HG03558 (cell line): ENCODE results near the gene LLGL2.

Source experiments
- ATAC-seq: cut with Tn5 transposase; IDR thresholded peaks from one replicate; pipeline ENCODE4 v1.9.1; 2021; ENCODE audit warnings: moderate number of reproducible peaks; ENCODE audit not compliant: unreplicated experiment; ENCODE audit errors: extremely low read depth

Gene LLGL2

DNA sequence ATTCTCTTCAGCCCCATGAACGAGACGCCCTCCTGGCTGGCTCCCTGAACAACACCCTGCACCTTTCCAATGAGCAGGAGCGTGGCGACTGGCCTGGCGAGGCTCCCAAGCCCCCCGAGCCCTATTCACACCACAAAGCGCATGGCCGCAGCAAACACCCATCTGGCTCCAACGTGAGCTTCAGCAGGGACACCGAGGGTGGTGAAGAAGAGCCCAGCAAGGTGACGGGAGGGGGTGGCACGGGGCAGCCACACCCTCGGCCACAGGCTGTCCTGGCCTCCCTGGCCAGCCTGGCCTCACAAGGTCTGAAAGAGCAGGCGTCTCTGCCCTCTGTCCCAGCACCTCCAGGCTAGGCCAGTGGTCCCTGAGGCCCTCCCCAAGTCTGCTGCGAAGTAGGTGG lies 33.8 kb upstream of the LLGL2 start:
- no peak for ATAC-seq

DNA sequence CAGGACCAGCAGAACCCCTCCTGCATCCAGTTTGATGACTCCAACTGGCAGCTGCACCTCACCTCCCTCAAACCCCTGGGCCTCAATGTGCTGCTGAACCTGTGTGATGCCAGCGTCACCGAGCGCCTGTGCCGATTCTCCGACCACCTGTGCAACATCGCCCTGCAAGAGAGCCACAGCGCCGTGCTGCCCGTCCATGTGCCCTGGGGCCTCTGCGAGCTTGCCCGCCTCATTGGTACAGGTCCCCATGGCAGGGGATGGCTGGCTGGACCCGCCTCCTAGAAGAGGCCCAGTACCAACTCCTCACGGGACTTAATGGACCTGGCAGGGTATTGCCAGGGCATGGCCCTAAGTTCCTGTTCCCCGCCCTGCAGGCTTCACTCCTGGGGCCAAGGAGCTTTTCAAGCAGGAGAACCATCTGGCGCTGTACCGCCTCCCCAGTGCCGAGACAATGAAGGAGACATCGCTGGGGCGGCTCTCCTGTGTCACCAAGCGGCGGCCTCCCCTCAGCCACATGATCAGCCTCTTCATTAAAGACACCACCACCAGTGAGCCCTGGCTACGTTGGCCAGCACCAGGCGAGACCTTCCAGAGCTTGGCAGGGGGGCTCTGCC lies 32.8 kb upstream of the LLGL2 start:
- ATAC-seq = no peak

DNA sequence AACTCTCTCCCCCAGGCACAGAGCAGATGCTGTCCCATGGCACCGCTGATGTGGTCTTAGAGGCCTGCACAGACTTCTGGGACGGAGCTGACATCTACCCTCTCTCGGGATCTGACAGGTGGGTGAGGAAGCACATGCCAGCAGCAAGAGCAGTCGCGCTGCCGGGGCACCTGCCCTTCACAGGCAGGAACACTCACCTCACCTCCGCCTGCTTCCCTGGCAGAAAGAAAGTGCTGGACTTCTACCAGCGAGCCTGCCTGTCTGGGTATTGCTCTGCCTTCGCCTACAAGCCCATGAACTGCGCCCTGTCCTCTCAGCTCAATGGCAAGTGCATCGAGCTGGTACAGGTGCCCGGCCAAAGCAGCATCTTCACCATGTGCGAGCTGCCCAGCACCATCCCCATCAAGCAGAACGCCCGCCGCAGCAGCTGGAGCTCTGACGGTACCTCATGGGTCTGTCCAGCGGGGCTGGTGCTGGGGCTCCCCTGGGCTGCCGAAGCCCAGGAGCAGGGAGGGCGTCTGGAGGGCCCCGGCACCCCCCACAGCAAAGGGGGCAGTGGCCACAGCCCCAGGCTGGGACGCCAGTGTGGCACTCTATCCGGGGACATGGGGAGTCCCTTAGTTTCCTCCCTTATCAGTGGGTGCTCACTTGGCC lies 31.9 kb upstream of the LLGL2 start:
- ATAC-seq = no peak

DNA sequence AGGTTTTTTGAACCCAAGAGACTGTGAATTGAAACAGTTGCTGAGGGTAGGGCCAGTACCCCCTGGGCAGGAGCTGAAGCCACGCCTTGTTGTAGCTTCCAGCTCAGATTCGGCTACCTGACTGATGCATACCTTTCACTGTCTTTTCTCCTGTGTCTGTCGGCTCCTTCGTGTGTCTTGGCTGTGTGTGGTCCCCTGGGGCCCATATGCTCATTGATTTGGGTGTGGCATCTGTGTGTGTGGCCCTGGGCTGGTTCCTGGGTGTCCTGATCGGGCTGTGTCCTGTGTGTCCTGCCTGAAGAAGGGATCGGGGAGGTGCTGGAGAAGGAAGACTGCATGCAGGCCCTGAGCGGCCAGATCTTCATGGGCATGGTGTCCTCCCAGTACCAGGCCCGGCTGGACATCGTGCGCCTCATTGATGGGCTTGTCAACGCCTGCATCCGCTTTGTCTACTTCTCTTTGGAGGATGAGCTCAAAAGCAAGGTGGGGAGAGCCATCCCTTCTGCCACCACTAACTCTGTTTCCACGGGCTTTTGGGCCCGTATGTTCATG lies 31.1 kb upstream of the LLGL2 start:
- no peak for ATAC-seq

GRCh38 chr17:75496005-75496404 lies 29.5 kb upstream of the LLGL2 start:
- ATAC-seq = no peak

DNA sequence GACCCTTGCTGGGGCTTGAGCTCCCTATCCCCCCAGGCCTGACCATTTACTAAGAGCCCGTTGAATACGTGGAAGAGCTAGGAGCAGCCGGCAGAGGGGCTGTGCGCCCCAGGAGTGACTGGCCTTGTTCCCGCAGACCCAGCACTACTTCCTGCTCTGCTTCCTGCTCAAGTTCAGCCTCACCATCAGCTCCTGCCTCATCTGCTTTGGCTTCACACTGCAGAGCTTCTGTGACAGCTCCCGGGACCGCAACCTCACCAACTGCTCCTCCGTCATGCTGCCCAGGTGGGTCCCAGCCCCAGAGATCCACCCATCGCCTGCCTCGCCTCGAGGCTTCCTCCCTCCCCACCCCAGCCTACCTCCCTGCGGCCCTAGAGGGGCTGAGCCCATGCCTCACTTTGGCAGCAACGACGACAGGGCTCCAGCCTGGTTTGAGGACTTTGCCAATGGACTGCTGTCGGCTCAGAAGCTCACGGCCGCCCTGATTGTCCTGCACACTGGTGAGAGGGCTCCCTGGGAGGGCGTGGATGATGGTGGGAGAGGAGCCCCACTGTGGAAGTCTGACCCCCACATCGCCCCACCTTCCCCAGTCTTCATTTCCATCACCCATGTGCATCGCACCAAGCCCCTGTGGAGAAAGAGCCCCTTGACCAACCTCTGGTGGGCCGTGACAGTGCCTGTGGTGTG lies 27.3 kb upstream of the LLGL2 start:
- ATAC-seq = no peak

DNA sequence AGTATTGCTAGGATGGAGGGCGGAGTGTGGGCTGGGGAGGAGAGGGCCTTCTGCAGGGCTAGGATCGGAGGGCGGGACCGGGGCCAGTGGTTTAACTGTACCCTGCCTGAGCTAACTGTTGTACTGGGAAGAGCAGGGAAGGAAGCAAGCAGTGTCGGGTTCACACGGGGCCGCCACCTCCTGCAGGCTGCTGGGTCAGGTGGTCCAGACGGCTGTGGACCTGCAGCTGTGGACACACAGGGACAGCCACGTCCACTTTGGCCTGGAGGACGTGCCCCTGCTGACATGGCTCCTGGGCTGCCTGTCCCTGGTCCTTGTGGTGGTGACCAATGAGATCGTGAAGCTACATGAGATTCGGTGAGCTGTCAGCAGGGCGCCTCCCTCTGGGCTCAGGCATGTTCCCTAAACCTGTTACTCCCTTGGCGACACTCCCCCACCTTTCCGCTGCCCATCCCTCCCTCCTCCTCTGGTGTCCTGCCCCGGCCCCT lies 26.7 kb upstream of the LLGL2 start:
- ATAC-seq = no peak

- no peak for ATAC-seq
These were observed 26.0 kb upstream of the LLGL2 start for GRCh38 chr17:75499313-75500022.

- ATAC-seq = no peak
These were observed 24.9 kb upstream of the LLGL2 start for GRCh38 chr17:75500419-75501216.

- no peak for ATAC-seq
These were observed 24.0 kb upstream of the LLGL2 start for GRCh38 chr17:75501378-75502071.

- no peak for ATAC-seq
These were observed 23.3 kb upstream of the LLGL2 start for GRCh38 chr17:75502072-75502720.

GRCh38 chr17:75502721-75503329 lies 22.7 kb upstream of the LLGL2 start:
- no peak for ATAC-seq

DNA sequence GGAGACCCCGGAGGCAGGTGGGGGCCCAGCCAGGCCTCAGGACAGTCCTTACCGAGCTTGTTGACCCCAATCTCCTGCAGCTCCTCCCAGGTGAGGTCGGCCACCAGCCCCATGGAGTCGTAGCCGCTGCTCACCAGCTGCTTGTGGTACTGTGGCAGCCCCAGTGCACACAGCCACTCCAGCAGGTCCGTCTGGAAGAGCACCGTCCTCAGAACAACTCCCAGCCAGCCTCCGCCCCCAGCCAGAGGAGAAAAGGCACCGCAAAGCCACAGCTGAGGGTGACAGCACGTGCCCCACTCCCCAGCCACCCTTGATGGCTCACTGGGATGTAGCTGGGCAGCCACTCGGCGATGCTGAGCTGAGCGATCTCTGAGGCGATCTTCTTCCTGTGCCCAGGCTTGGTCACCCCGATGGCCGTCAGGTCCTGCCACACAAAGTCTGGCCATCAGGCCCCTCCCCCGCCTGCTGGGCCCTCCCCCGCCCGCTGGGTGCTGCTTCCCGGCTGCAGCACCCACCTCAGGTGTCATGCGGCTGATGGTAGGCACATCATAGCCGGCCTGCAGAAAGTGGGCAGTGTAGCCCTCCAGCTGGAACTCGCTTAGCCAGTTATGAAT lies 22.1 kb upstream of the LLGL2 start:
- no peak for ATAC-seq

DNA sequence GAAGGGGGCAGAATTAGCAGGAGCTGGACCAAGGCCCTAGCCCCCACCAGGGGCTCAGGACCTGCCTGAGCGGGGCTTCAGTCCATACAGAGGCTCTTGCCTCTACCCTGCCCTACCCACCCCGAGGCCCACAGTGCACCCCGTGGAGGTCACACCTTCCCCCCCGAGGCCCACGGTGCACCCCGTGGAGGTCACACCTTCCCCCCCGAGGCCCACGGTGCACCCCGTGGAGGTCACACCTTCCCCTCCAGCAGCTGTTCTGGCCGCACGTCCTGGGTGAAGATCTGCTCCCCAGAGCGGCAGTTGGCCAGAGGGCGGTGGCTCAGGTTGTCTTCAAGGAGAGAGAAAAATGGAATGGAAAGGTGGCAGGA lies 21.5 kb upstream of the LLGL2 start:
- no peak for ATAC-seq

DNA sequence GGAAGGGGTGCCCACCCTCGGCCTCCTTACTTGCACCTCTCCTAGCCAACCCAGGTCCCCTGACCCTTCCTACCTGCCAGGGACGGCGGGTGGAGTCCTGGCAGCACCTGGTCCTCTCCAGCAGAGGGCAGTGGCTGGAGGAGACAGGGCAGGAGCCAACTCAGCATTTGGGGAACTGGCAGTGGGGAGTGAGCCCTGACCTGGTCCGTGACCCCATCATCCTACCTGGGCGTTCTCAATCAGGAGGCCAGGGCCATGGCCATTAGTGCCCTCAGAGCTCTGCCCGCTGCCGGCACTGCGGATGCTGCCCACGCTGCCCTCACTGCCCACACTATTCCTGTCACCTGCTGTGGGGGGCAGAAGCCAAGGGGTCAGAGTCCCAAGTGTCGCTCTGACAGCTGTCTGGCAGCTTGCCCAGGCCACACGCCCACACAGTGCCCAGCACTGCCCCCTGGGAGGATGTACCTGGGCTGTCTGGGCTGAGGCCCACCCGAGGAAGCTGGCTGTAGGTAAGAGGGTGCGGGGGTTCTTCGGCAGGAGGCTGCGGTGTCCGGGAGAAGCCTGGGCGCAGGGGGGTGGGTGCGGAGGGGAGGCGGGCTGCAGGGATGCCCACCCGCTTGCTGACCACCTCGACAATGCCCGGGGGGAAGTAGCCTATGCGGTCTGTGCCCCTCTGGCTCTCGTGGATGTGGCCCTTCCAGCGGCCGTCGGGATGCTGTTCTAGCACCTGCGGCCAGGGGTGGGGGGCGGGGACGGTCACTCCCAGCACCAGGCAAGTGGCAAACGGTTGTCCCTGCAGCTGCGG lies 20.9 kb upstream of the LLGL2 start:
- ATAC-seq = no peak

- ATAC-seq = no peak
These were observed 20.4 kb upstream of the LLGL2 start for GRCh38 chr17:75505152-75505409.

DNA sequence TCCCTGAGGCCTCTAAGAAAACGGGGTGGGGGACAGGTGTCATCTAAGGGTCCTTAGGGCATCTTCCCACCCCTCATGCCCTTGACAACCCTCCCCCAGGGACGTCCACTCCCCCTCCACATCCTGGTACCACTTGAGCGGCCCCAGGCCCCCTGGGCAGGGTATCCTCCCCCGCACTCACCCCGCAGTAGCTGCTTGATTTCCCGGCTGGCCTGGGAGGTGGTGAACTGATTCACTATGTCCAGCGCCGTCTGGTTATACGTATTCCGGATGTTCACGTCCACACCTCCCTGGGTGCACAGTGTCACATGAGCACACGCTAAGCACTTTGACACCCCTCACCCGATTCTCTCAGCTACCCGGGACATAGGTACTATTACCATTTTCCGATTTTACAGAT lies 19.9 kb upstream of the LLGL2 start:
- ATAC-seq = no peak

DNA sequence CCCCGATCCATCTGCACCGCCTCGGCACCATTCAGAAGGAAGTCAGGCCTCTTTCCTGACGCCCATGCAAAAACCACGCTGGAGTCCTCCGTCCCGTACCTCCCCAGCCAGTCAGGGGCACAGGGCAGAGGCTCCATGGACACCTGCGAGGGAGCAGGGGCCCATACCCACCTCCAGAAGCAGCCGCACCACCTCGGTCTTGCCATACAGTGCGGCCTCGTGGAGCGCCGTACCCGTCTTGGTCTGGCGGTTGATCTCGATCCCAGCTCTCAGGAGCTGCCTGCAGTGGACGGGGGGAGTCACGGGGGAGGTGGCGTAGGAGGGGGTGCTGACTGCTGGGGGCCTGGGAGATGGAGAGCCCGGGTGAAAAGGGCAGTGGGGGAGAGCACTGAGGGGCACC lies 19.4 kb upstream of the LLGL2 start:
- ATAC-seq = no peak
